H9 (cell line): ENCODE data around the gene CCDC149. TPM values are rescaled to one million over a fixed set of nuclear protein-coding genes. Genes with fewer than 3 reads are reported as not detected.

ENCODE experiments used
- DNase-seq: peaks from one replicate; pipeline ENCODE4 v3.0.0-alpha.2; 2017
- H2AFZ ChIP-seq: one replicate; pipeline ENCODE4 v1.6.1; 2013; ENCODE audit warnings: mild to moderate bottlenecking, low read length, control low read depth, moderate library complexity
- H2AK5ac ChIP-seq: 2 replicates; pipeline ENCODE4 v1.6.1; 2013; ENCODE audit warnings: low read length, control low read depth, mixed read lengths; ENCODE audit not compliant: insufficient read length
- H2BK120ac ChIP-seq: one replicate; pipeline ENCODE4 v1.6.1; 2013; ENCODE audit warnings: low read depth, mild to moderate bottlenecking, low read length, control low read depth, inconsistent platforms; ENCODE audit not compliant: poor library complexity, severe bottlenecking
- H2BK12ac ChIP-seq: 2 replicates; pipeline ENCODE4 v1.6.1; 2013; ENCODE audit warnings: low read length, control low read depth, mixed read lengths, low read depth; ENCODE audit not compliant: insufficient read length
- H2BK15ac ChIP-seq: 2 replicates; pipeline ENCODE4 v1.6.1; 2013; ENCODE audit warnings: low read depth, low read length, control low read depth
- H2BK20ac ChIP-seq: one replicate; pipeline ENCODE4 v1.6.1; 2013; ENCODE audit warnings: low read depth, mild to moderate bottlenecking, low read length, control low read depth, inconsistent platforms; ENCODE audit not compliant: poor library complexity, severe bottlenecking
- H2BK5ac ChIP-seq: 2 replicates; pipeline ENCODE4 v1.6.1; 2013; ENCODE audit warnings: low read length, control low read depth, mixed read lengths; ENCODE audit not compliant: insufficient read length
- H3K14ac ChIP-seq: 2 replicates; pipeline ENCODE4 v1.6.1; 2013; ENCODE audit warnings: low read length, control low read depth; ENCODE audit not compliant: insufficient read depth
- H3K18ac ChIP-seq: 2 replicates; pipeline ENCODE4 v1.6.1; 2013; ENCODE audit warnings: low read depth, mild to moderate bottlenecking, mixed read lengths, low read length, control low read depth; ENCODE audit not compliant: insufficient read length
- H3K23ac ChIP-seq: 2 replicates; pipeline ENCODE4 v1.6.1; 2013; ENCODE audit warnings: low read length, control low read depth, mixed read lengths, low read depth; ENCODE audit not compliant: insufficient read length
- H3K23me2 ChIP-seq: 2 replicates; pipeline ENCODE4 v1.6.1; 2013; ENCODE audit warnings: low read depth, mild to moderate bottlenecking, mixed read lengths, low read length, control low read depth; ENCODE audit not compliant: insufficient read length, poor library complexity, severe bottlenecking
- H3K27ac ChIP-seq: 2 replicates; pipeline ENCODE4 v1.5.1; 2013; ENCODE audit warnings: low read length, control low read depth, mixed read lengths, low read depth; ENCODE audit not compliant: insufficient read length
- H3K27me3 ChIP-seq: 2 replicates; pipeline ENCODE4 v1.6.1; 2013; ENCODE audit warnings: low read length, control low read depth, inconsistent platforms; ENCODE audit not compliant: insufficient read depth
- H3K4ac ChIP-seq: 2 replicates; pipeline ENCODE4 v1.6.1; 2013; ENCODE audit warnings: low read depth, mild to moderate bottlenecking, control low read depth, inconsistent platforms, low read length, moderate library complexity
- H3K4me1 ChIP-seq: 2 replicates; pipeline ENCODE4 v1.6.1; 2013; ENCODE audit warnings: low read length, control low read depth, inconsistent platforms; ENCODE audit not compliant: insufficient read depth
- H3K4me2 ChIP-seq: 2 replicates; pipeline ENCODE4 v1.6.1; 2013; ENCODE audit warnings: low read length, control low read depth, mixed read lengths; ENCODE audit not compliant: insufficient read length, insufficient read depth
- H3K56ac ChIP-seq: 2 replicates; pipeline ENCODE4 v1.6.1; 2013; ENCODE audit warnings: low read depth, mild to moderate bottlenecking, mixed read lengths, low read length, control low read depth; ENCODE audit not compliant: insufficient read length
- H3K79me1 ChIP-seq: 2 replicates; pipeline ENCODE4 v1.6.1; 2013; ENCODE audit warnings: low read depth, mild to moderate bottlenecking, moderate library complexity, low read length, control low read depth, inconsistent platforms; ENCODE audit not compliant: insufficient read depth, poor library complexity, severe bottlenecking
- H3K79me2 ChIP-seq: 2 replicates; pipeline ENCODE4 v1.6.1; 2013; ENCODE audit warnings: low read length, control low read depth, inconsistent platforms; ENCODE audit not compliant: insufficient read depth
- H3K9ac ChIP-seq: 2 replicates; pipeline ENCODE4 v1.6.1; 2013; ENCODE audit warnings: low read length, control low read depth, mixed read lengths; ENCODE audit not compliant: insufficient read length; ENCODE audit errors: extremely low read depth
- H3K9me3 ChIP-seq: one replicate; pipeline ENCODE4 v1.6.1; 2013; ENCODE audit warnings: low read depth, low read length, inconsistent platforms; ENCODE audit not compliant: control insufficient read depth
- H3T11ph ChIP-seq: one replicate; pipeline ENCODE4 v1.6.1; 2013; ENCODE audit warnings: mild to moderate bottlenecking, low read length, control low read depth, inconsistent platforms
- H4K20me1 ChIP-seq: one replicate; pipeline ENCODE4 v1.6.1; 2013; ENCODE audit not compliant: control insufficient read depth, insufficient read length, insufficient read depth
- H4K5ac ChIP-seq: 2 replicates; pipeline ENCODE4 v1.6.1; 2013; ENCODE audit warnings: low read depth, mild to moderate bottlenecking, mixed read lengths, low read length, control low read depth; ENCODE audit not compliant: insufficient read length
- H4K8ac ChIP-seq: replicated peaks from 2 replicates; pipeline ENCODE4 v1.6.1; 2013; ENCODE audit warnings: low read length, control low read depth, mixed read lengths, low read depth; ENCODE audit not compliant: insufficient read length
- H4K91ac ChIP-seq: 2 replicates; pipeline ENCODE4 v1.6.1; 2013; ENCODE audit warnings: low read depth, mild to moderate bottlenecking, moderate library complexity, mixed read lengths, low read length, control low read depth; ENCODE audit not compliant: insufficient read length
- H3K27ac Mint-ChIP-seq, 3 experiments: 2 replicates in 2 of 3; 3 replicates in 1 of 3; pipeline ENCODE4 v1.8.0; 2020 to 2021; ENCODE audit warnings: mixed read lengths in 3 of 3, mild to moderate bottlenecking in 1 of 3, moderate library complexity in 1 of 3
- H3K27me3 Mint-ChIP-seq: 2 replicates; pipeline ENCODE4 v1.8.0; 2021; ENCODE audit warnings: low read depth, mild to moderate bottlenecking, moderate library complexity, mixed read lengths
- H3K36me3 Mint-ChIP-seq, 3 experiments: 2 replicates in 2 of 3; 3 replicates in 1 of 3; pipeline ENCODE4 v1.8.0; 2020 to 2021; ENCODE audit warnings: low read depth in 3 of 3, mixed read lengths in 3 of 3; ENCODE audit not compliant: insufficient read depth in 1 of 3
- H3K4me1 Mint-ChIP-seq, 2 experiments: 2 replicates each; pipeline ENCODE4 v1.8.0; 2020; ENCODE audit warnings: mixed read lengths in 2 of 2
- H3K4me3 Mint-ChIP-seq, 2 experiments: 2 replicates in 1 of 2; 3 replicates in 1 of 2; pipeline ENCODE4 v1.8.0; 2020 to 2021; ENCODE audit warnings: mild to moderate bottlenecking in 2 of 2, mixed read lengths in 2 of 2, moderate library complexity in 1 of 2
- H3K9me3 Mint-ChIP-seq, 2 experiments: 2 replicates in 1 of 2; 3 replicates in 1 of 2; pipeline ENCODE4 v1.8.0; 2020; ENCODE audit warnings: mild to moderate bottlenecking in 2 of 2, mixed read lengths in 2 of 2, moderate library complexity in 1 of 2
- CTCF ChIP-seq: fragments of 200-600 bp; sonication (generic); conservative IDR thresholded peaks from 3 replicates; pipeline ENCODE4 v1.8.0; 2021; ENCODE audit warnings: antibody characterized with exemption, mild to moderate bottlenecking
- WGBS: extraction: QIAGEN DNeasy Blood & Tissue Kit; methylation state at CpG from one replicate; pipeline ENCODE4 v1.1.7; 2013; ENCODE audit warnings: missing lambda C conversion rate, low lambda C conversion rate, mixed read lengths; ENCODE audit not compliant: insufficient read length; ENCODE audit errors: extremely low coverage; 5-methylcytosine and 5-hydroxymethylcytosine counted together
- total RNA-seq: library from RNA; stranded (reverse); gene quantifications from 2 replicates; pipeline ENCODE4 v1.2.1, GENCODE V29; 2021

The CCDC149 gene
- total RNA-seq, 1 experiment from 2014 or later, result 4.5 TPM

- WGBS, result no CpG with 5 or more reads among the region's 4 CpGs
- H3T11ph ChIP-seq, result no peak overlapping the region
- no peak overlapping the region for H3K56ac ChIP-seq
- H2AK5ac ChIP-seq, result no peak overlapping the region
- no peak for TF ChIP-seq CTCF
- H4K20me1 ChIP-seq, result no peaks in the 10 kb centered on the region
- Mint-ChIP-seq H3K27ac (no peak overlapping the region; a peak in 1 of 7 replicates), H3K4me1 (peaks cover 14 to 16% of the 10 kb centered on the region in 2 experiments), H3K4me3 (no peak overlapping the region), H3K36me3 (no peaks in the 10 kb centered on the region; a peak in 1 of 7 replicates), H3K9me3 (no peaks in the 10 kb centered on the region; a peak in 1 of 5 replicates), H3K27me3 (no peaks in the 10 kb centered on the region; the same call in 1 of the 2 replicates)
- no peak overlapping the region for H2BK20ac ChIP-seq
- no peaks in the 10 kb centered on the region for H3K9me3 ChIP-seq
- H3K14ac ChIP-seq, result no peak overlapping the region
- H3K9ac ChIP-seq, result no peak overlapping the region
- H2BK120ac ChIP-seq, result no peak overlapping the region
- no peak overlapping the region for H2AFZ ChIP-seq
- no peak overlapping the region for H3K27ac ChIP-seq
- H3K23me2 ChIP-seq, result no peaks in the 10 kb centered on the region
- H2BK12ac ChIP-seq, result no peak overlapping the region
- no peak for DNase-seq
- H3K4me1 ChIP-seq, result no peaks in the 10 kb centered on the region
- H3K27me3 ChIP-seq, result no peaks in the 10 kb centered on the region
- H3K18ac ChIP-seq, result no peak overlapping the region
- H4K5ac ChIP-seq, result no peak overlapping the region
- H2BK15ac ChIP-seq, result no peak overlapping the region
- no peaks in the 10 kb centered on the region for H3K79me2 ChIP-seq
- H3K4ac ChIP-seq, result no peak overlapping the region
- no peak overlapping the region for H4K91ac ChIP-seq
- H3K79me1 ChIP-seq, result no peaks in the 10 kb centered on the region
- no peak overlapping the region for H4K8ac ChIP-seq
- no peak overlapping the region for H2BK5ac ChIP-seq
- H3K4me2 ChIP-seq, result no peak overlapping the region
- H3K23ac ChIP-seq, result no peak overlapping the region
Observed at GRCh38 chr4:24770667-24771066, 142.2 kb downstream of the CCDC149 start.
